Endothelial cell (in vitro differentiated cells): Measurements from ENCODE around the gene PAGE2. TPM values are rescaled to one million over a fixed set of nuclear protein-coding genes. Genes with fewer than 3 reads are reported as not detected.
"Not testable (repeated sequence)": the region's sequence is repeated elsewhere in the genome, so short reads cannot be mapped to it uniquely, and the experiment has no call there.

Experiments
- DNase-seq: peaks from one replicate; pipeline ENCODE4 v3.0.0; 2021; ENCODE audit warnings: low spot score
- H3K27ac Mint-ChIP-seq: one replicate; pipeline ENCODE4 v1.8.0; 2021; ENCODE audit warnings: mixed read lengths, inconsistent platforms; ENCODE audit not compliant: unreplicated experiment
- H3K27me3 Mint-ChIP-seq: one replicate; pipeline ENCODE4 v1.8.0; 2021; ENCODE audit warnings: mild to moderate bottlenecking, moderate library complexity, mixed read lengths, inconsistent platforms; ENCODE audit not compliant: unreplicated experiment
- H3K36me3 Mint-ChIP-seq: one replicate; pipeline ENCODE4 v1.8.0; 2021; ENCODE audit warnings: mild to moderate bottlenecking, low read depth, mixed read lengths, inconsistent platforms; ENCODE audit not compliant: unreplicated experiment
- H3K4me1 Mint-ChIP-seq: one replicate; pipeline ENCODE4 v1.8.0; 2021; ENCODE audit warnings: mild to moderate bottlenecking, mixed read lengths, inconsistent platforms; ENCODE audit not compliant: unreplicated experiment
- H3K4me3 Mint-ChIP-seq: one replicate; pipeline ENCODE4 v1.8.0; 2021; ENCODE audit warnings: mild to moderate bottlenecking, mixed read lengths, inconsistent platforms; ENCODE audit not compliant: unreplicated experiment
- H3K9me3 Mint-ChIP-seq: one replicate; pipeline ENCODE4 v1.8.0; 2021; ENCODE audit warnings: mixed read lengths, inconsistent platforms; ENCODE audit not compliant: unreplicated experiment
- CTCF ChIP-seq: fragments of 200-600 bp; sonication (generic); IDR thresholded peaks from one replicate; pipeline ENCODE4 v1.5.0; 2021; ENCODE audit warnings: antibody characterized with exemption; ENCODE audit not compliant: unreplicated experiment
- long read RNA-seq: library from polyadenylated mRNA; unstranded; transcript quantifications from one replicate; pipeline ENCODE4 v2.0.0, GENCODE V29; 2020; ENCODE audit not compliant: unreplicated experiment
- total RNA-seq: library from RNA; stranded (reverse); fragmentation: NEBNext Ultra II Directional; extraction: Animal tissue kit (Norgen Biotek cat#: 25700); gene quantifications from one replicate; pipeline ENCODE4 v1.2.1, GENCODE V29; 2021; ENCODE audit not compliant: unreplicated experiment

The PAGE2 gene
- not detected for total RNA-seq
- long read RNA-seq = 0 reads

GRCh38 chrX:55088795-55089489, at the start of gene PAGE2:
PAGE2 (plus strand) TSS chrX:55089018; CDS start chrX:55090021, 1,003 bp downstream.
- Mint-ChIP-seq H3K27me3 (no peaks in the 10 kb centered on the region), H3K27ac (no peak within 1 kb of the TSS), H3K4me3 (no peak within 1 kb of the TSS), H3K9me3 (no peaks in the 10 kb centered on the region), H3K36me3 (no peaks in the 10 kb centered on the region), H3K4me1 (no peaks in the 10 kb centered on the region)
- no peak for DNase-seq
- no peak for TF ChIP-seq CTCF

GRCh38 chrX:55039471-55039870, 49.3 kb upstream of the PAGE2 start:
- H3K4me1 Mint-ChIP-seq = no peaks in the 10 kb centered on the region
- H3K27ac Mint-ChIP-seq = no peak overlapping the region
- H3K4me3 Mint-ChIP-seq = no peak overlapping the region
- no peak for DNase-seq
- no peak for TF ChIP-seq CTCF
- H3K36me3 Mint-ChIP-seq = no peaks in the 10 kb centered on the region
- H3K27me3 Mint-ChIP-seq = no peaks in the 10 kb centered on the region
- H3K9me3 Mint-ChIP-seq = no peaks in the 10 kb centered on the region

GRCh38 chrX:55041514-55041913, 47.3 kb upstream of the PAGE2 start:
- H3K9me3 Mint-ChIP-seq = no peaks in the 10 kb centered on the region
- H3K27ac Mint-ChIP-seq = no peak overlapping the region
- no peak for DNase-seq
- no peaks in the 10 kb centered on the region for H3K36me3 Mint-ChIP-seq
- H3K4me3 Mint-ChIP-seq = no peak overlapping the region
- no peaks in the 10 kb centered on the region for H3K4me1 Mint-ChIP-seq
- no peak for TF ChIP-seq CTCF
- H3K27me3 Mint-ChIP-seq = no peaks in the 10 kb centered on the region

- H3K36me3 Mint-ChIP-seq, H3K27me3 Mint-ChIP-seq, H3K27ac Mint-ChIP-seq, H3K4me1 Mint-ChIP-seq, H3K9me3 Mint-ChIP-seq, DNase-seq, H3K4me3 Mint-ChIP-seq: not testable (repeated sequence)
These were observed 38.2 kb upstream of the PAGE2 start for GRCh38 chrX:55050599-55050998.

GRCh38 chrX:55056820-55057674, 31.8 kb upstream of the PAGE2 start:
- Mint-ChIP-seq H3K36me3 (no peaks in the 10 kb centered on the region), H3K27ac (peak overlapping the region; percentile 96), H3K4me3 (no peak overlapping the region), H3K4me1 (peaks cover 16% of the 10 kb centered on the region), H3K27me3 (no peaks in the 10 kb centered on the region), H3K9me3 (no peaks in the 10 kb centered on the region)
- no peak for TF ChIP-seq CTCF
- no peak for DNase-seq
